Measurements from ENCODE around the gene RSPH9. TPM values are rescaled to one million over a fixed set of nuclear protein-coding genes. Genes with fewer than 3 reads are reported as not detected.
A peak's percentile ranks its signal among the peaks of the same experiment; 100 is the strongest.

RSPH9 gene
- polyA plus RNA-seq, 1 experiment: 0.77 TPM

GRCh38 chr6:43668151-43669028 is 23.6 kb downstream of the RSPH9 start:
- no peaks in the 10 kb centered on the region for H3K27me3 ChIP-seq (ENCODE audit: control insufficient read depth, insufficient read depth, low read length)
- DNase-seq (ENCODE audit: low read depth): no peak
- peaks cover 16% of the 10 kb centered on the region for H3K36me3 ChIP-seq (ENCODE audit: control insufficient read depth, insufficient read depth, low read length)
- ChIA-PET POLR2A (no interaction called here), CTCF (interaction anchor here (0.8 to 8.8 kb wide), 26 partner anchors 12 to 417 kb away, joined by 3 to 120 read pairs (median 7); partner anchors contain the start of genes MRPS18A, RSPH9 and VEGFA)
- H3K4me3 ChIP-seq (ENCODE audit: low read depth, low read length): no peak overlapping the region
- TF ChIP-seq, protein P1, sequence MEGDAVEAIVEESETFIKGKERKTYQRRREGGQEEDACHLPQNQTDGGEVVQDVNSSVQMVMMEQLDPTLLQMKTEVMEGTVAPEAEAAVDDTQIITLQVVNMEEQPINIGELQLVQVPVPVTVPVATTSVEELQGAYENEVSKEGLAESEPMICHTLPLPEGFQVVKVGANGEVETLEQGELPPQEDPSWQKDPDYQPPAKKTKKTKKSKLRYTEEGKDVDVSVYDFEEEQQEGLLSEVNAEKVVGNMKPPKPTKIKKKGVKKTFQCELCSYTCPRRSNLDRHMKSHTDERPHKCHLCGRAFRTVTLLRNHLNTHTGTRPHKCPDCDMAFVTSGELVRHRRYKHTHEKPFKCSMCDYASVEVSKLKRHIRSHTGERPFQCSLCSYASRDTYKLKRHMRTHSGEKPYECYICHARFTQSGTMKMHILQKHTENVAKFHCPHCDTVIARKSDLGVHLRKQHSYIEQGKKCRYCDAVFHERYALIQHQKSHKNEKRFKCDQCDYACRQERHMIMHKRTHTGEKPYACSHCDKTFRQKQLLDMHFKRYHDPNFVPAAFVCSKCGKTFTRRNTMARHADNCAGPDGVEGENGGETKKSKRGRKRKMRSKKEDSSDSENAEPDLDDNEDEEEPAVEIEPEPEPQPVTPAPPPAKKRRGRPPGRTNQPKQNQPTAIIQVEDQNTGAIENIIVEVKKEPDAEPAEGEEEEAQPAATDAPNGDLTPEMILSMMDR (IDR thresholded peaks at IDR 0.05; ENCODE audit: insufficient read depth, low read depth, low read length): peak; percentile 72

DNA sequence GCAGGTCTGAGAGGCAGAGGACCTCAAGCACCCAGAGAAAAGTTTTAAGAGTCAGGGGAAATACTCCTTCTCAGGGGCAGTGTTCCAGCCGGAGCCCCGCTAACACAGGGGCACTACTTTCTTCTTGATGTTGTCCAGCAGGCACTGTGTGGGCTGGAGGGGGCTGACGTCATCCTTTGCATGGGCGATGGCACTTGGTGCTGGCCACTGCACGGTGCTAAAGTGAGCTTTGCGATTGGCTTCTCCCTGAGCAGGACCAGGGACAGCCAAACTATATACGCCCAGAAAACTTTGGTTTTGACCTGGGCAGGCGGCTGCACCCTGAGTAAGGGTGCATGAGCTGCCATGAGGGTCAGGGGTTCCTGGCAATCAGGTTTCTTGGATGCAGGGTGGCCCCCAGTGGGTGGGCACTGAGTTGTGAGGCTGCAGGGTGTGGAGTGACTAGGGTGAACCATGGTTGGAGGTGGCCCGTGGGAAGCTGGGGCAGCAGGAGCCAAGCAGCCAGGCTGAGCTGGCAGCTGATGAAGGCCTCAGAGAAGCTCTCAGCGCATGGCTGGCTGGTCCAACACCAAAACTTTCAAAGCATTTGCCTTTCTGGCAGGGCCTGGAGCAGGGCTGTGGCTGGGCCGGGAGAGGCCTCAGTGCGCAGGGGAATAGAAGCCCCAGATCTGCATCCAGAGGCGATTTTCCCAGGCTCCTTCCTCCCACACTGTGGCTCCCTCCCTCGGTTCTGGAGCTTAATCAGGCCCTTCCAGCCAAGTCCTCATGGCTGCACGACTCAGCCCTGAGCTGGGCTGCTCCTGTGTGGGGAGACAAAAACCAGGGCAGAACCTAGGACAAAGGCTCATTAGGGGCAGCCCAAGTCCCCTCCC is 24.4 kb downstream of the RSPH9 start:
- Histone ChIP-seq H3K27me3 (ENCODE audit: control insufficient read depth, insufficient read depth, low read length) (no peaks in the 10 kb centered on the region), H3K36me3 (ENCODE audit: control insufficient read depth, insufficient read depth, low read length) (peaks cover 22% of the 10 kb centered on the region), H3K4me3 (ENCODE audit: low read depth, low read length) (no peak overlapping the region)
- no peak for DNase-seq (ENCODE audit: low read depth)
- POLR2A ChIA-PET: no interaction called here
- TF ChIP-seq, protein P1 (IDR thresholded peaks at IDR 0.05; ENCODE audit: insufficient read depth, low read depth, low read length): no peak
- CTCF ChIA-PET: interaction anchor here (0.5 to 8.8 kb wide), 9 partner anchors 11 to 410 kb away, joined by 3 to 120 read pairs (median 11); partner anchors contain the start of gene VEGFA

DNA sequence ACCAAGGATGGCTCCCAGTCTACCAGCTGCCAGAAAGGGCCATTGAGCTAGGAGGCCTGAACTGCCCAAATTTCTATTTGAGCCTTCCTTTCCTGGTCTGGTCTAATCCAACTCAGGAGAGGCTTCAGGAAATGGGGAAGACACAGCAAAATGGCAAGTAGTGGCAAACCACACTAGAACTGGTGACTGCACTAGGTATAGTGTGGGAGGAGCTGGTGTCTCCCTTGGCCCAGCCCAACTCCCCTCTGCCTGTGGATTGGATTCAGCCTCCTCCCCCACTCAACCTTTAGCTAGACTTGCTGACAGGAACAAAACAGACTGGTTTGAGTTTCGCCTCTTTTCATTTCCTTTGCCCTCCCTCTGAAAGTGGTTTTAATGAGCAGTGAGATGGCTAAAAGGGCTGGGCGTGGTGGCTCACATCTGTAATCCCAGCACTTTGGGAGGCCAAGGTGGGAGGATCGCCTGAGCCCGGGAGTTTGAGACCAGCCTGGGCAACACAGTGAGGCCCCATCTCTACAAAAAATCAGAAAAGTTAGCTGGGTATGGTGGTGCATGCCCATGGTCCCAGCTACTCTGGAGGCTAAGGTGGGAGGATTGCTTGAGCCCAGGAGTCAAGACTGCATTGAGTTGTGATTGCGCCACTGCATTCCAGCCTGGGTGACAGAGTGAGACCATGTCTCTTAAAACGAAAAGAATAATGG is 25.2 kb downstream of the RSPH9 start:
- TF ChIP-seq, protein P1 (IDR thresholded peaks at IDR 0.05; ENCODE audit: insufficient read depth, low read depth, low read length): no peak
- POLR2A ChIA-PET: no interaction called here
- H3K36me3 ChIP-seq (ENCODE audit: control insufficient read depth, insufficient read depth, low read length): peaks cover 27% of the 10 kb centered on the region
- H3K4me3 ChIP-seq (ENCODE audit: low read depth, low read length): no peak overlapping the region
- H3K27me3 ChIP-seq (ENCODE audit: control insufficient read depth, insufficient read depth, low read length): no peaks in the 10 kb centered on the region
- DNase-seq (ENCODE audit: low read depth): no peak
- CTCF ChIA-PET: interaction anchor here (0.5 to 8.8 kb wide), 10 partner anchors 10 to 409 kb away, joined by 3 to 120 read pairs (median 12); partner anchors contain the start of gene VEGFA

GRCh38 chr6:43670623-43670986 is 25.8 kb downstream of the RSPH9 start:
- ChIA-PET POLR2A (no interaction called here), CTCF (interaction anchor here (1.1 to 8.8 kb wide), 8 partner anchors 9 to 409 kb away, joined by 3 to 120 read pairs (median 8); partner anchors contain the start of gene VEGFA)
- no peak for DNase-seq (ENCODE audit: low read depth)

More at GRCh38 chr6:43670623-43670986, 25.8 kb downstream of the RSPH9 start:
- Histone ChIP-seq H3K36me3 (ENCODE audit: control insufficient read depth, insufficient read depth, low read length) (peaks cover 31% of the 10 kb centered on the region), H3K4me3 (ENCODE audit: low read depth, low read length) (no peak overlapping the region), H3K27me3 (ENCODE audit: control insufficient read depth, insufficient read depth, low read length) (no peaks in the 10 kb centered on the region)
- TF ChIP-seq, protein P1 (IDR thresholded peaks at IDR 0.05; ENCODE audit: insufficient read depth, low read depth, low read length): no peak
